ENCODE results near the gene TSACC.
A peak's percentile ranks its signal among the peaks of the same experiment; 100 is the strongest.

The TSACC gene

DNA sequence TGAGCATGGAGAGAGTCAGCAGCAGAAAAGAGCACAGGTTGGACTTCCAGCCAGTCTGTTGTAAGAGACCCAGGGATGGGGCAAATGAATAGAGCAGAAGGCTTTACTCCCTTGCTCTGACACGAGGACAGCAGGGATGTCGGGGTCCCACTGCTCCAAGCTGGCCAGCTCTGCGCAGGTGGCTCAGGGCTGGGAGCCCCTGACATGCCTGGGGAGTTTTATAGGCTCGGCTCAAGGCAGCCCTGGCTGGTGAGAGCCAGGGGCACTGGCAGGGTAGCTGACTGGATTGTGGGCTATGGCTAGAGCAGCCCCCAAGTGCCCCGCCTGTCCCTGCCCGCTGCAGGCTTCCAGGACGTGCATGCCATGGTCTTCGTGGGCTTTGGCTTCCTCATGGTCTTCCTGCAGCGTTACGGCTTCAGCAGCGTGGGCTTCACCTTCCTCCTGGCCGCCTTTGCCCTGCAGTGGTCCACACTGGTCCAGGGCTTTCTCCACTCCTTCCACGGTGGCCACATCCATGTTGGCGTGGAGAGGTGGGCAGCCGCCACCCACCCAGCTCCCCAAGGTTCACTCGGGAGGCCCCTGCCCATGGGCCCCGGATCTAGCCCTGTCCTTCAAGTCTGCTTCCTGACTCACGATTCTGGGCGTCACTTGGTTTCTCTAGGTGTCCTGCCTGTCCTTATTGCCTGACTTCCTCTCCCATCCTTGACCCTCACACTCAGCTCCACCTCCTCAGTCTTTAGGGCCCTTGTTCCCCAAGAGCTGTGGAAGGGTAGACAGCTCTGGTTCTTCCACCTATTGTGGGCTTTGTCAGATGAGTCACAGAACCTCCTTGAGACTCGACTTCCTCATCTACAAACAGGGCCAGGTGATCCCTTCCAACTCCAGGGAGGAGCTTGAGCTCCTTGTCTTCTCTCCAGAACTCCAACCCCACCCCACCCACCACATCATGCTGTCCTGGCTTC is 38.9 kb downstream of the TSACC start:
- DNase-seq, result no peak

- DNase-seq, result no peak
Measured at GRCh38 chr1:156378557-156378956, 40.2 kb downstream of the TSACC start.

- no peak for DNase-seq
Measured at GRCh38 chr1:156379420-156380165, 41.3 kb downstream of the TSACC start.

DNA sequence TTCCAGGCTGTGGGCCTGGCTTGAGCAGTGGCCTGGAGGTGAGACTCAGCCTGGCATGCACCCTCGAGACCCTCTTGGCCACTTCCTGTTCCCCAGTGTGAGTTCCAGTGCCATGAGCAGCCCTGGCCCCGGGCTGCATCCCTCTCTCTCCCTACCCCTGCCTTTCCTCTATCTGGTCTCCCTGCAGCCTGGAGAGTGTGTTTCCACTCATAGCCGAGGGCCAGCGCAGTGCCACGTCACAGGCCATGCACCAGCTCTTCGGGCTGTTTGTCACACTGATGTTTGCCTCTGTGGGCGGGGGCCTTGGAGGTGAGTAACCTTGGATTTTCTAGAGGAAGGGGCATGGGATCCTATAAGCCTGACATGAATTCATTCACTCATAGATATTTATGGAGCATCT is 44.2 kb downstream of the TSACC start:
- DNase-seq, result no peak

DNA sequence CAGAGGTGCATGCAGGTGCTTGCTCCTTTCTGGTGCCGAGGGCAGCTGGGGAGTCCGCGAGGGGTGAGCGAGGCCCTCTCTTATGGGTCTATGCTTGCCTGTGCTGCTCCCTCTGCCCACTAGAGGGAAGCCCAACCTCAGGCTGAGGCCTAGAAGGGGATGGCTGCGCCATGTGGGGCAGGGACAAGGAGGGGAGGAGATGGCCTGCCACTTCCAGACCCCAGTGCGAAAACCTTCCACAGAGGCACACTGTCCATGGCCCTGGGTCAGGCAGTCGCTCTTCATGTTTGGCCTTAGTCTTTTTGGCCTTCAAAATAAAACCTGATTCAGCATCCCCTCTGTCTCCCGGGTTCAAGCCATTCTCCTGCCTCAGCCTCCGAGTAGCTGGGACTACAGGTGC is 44.7 kb downstream of the TSACC start:
- peak; percentile 47 to 70 for DNase-seq

GRCh38 chr1:156384007-156384406 is 45.7 kb downstream of the TSACC start:
- no peak for DNase-seq

- DNase-seq, result no peak
Measured at GRCh38 chr1:156384658-156385057, 46.3 kb downstream of the TSACC start.

DNA sequence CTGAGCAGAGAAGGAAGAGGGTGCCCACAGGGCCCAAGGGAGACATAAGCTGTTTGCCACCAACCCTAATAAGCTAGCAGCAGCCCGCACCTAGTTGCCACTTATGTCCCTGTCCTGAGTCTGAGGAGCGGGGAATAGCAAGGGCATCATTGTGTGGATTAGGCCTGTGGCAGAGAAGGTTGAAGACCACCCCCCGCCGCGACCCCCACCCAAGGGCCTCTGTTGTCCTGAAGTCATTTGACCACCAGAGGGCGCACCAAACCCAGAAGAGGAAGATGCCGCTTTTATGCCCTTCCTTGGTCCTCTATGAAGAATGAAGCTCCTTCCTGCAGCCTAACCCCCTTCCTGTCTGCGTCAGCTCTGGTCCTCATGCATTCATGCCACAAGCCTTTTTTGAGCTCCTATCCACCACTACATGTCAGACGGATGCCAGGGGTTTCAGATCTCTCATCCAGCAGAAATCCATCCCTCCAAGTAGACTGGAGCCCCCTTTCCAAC is 47.3 kb downstream of the TSACC start:
- peak; percentile 65 to 78 for DNase-seq

GRCh38 chr1:156386134-156386901 is 48.0 kb downstream of the TSACC start:
- DNase-seq, result no peak

- no peak for DNase-seq
Measured at GRCh38 chr1:156386949-156387869, 48.9 kb downstream of the TSACC start.

GRCh38 chr1:156387870-156388173 is 49.5 kb downstream of the TSACC start:
- DNase-seq, result no peak

- DNase-seq, result no peak
Measured at GRCh38 chr1:156388174-156389137, 50.1 kb downstream of the TSACC start.

DNA sequence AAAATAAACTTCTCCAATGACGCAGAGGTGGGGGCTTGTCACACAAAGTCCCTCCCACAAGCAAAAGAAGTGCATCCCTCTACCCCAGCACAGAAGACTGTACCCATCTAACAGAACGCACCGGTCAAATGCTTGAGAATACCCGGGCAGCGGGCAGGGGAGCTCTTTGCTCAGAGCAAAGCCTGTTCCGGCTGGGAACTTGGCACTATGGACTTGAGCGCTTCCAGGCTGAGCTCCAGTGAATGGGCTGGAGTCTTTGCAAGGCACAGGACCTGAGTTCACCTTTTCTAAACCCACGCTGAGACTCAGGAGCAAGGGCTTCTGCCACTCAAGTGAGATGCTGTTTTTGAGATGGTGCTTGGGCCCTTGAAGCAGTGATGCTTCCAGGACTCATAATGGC is 51.0 kb downstream of the TSACC start:
- DNase-seq, result no peak

DNA sequence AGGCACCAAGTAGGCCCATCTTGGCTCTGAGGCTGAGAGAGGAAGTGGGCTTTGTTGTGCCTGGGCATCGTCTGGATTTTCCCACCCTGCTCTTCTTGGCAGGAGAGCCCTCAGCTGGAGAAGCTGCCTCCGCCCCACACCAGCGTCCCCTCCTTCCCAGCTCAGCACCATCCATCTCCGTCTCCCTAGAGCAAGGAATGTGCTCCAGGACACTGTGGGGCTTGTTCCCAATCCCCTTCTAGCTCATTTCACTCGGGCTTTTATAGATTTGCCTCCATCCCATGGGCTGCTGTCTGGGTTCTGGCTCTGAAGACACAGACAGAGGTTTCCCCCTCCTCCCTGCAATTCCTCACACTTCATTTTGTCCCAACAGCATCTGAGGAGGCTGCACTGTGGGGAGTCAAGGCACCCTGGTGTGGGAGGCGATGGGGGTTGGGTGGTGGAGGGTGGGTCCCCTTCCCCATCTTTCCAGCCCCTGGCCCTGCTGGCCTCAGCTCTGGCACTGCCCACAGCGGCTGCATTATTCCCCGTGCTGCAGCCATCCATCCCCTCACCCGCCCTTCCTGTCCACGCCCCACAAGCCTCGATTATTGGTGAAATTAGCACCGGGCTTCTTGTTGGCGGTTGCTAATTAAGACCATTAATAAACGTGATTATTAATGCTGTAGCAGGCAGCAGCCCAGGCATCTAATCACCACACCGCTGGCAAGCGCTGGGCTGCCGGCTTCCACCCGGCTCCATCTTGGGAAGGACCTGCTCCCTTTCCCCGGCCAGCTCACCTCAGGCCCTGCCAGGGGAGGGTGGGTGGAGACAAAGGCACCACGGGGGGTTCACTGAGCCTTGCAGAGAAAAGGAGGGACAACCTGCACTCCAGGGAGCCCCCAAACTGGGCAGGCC is 52.4 kb downstream of the TSACC start:
- DNase-seq, result no peak

DNA sequence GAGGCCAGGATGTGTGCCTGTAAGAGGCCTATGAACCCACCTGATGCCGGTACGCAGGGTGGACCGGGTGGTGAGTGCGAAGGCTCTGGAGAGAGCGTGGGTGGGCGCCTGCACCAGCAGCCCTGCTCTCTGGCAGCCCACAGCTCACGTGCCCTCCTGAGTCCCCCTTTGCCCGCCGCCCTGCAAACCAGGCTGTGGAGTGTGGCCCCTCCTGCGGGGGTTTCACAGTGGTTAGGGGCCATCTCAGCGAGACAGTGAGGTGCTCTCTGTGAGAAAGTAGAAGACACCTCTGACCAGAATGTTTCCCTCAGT is 53.0 kb downstream of the TSACC start:
- DNase-seq, result no peak

DNA sequence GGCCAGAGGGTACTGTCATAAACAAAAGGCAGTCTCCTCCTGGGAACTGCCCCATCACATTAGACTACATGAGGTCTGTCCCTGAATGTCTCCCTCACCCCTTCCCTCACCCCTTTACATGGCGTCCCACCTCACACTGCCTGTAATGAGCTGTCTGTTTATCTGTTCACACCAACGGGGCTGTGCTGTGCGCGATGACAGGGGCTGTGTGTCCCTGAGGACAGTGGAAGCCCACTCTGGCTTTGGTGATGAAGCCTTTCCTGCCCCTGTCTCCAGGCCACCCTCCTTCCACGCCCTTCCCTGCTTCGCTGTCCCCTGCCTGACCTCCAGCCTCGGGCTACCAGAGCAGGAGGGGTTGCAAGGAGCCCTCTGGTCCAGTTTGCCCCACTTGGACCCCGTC is 53.4 kb downstream of the TSACC start:
- DNase-seq, result no peak

GRCh38 chr1:156392452-156392853 is 54.1 kb downstream of the TSACC start:
- no peak for DNase-seq

DNA sequence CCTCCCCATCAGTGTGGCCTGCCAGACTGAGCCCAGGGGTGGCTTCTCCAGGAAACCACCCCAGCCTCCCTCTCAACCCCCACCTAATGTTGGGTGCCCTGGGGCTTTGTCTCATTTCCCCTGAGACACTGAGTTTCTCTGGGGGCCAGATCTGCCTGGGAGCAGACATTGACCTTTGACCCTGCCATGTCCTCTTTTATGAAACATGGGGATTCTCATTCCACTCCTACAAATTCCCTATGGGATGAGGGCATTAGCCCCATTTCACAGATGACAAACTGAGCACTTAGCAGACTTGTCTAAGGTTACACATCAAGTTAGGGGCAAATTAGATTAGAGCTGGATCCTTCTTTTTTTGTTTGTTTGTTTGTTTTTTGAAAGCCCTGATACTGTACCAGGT is 54.8 kb downstream of the TSACC start:
- DNase-seq, result no peak

DNA sequence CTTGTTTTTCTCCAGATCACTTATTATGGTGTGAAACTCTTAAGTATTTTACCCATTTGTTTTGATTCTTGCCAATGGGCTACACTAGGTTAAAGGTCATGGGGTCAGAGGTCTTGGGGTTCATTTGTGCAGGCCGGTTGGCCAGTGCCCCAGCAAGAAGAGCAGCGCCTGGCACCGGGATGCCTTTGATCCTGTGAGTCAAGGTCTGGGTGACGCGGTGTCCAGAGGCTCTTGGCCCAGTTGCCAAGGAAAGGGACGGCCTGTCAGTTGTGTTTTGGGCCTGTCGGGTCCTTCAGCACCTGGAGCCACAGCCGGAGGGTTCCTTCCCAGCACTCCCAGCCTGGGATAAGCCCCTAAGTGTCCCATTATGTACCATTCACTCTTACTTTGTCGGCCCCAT is 55.8 kb downstream of the TSACC start:
- DNase-seq, result no peak

GRCh38 chr1:156394835-156395461 is 56.6 kb downstream of the TSACC start:
- DNase-seq, result no peak

Measured in CD4-positive, alpha-beta T cell treated with Interferon alpha-2 for 1 hour (primary cell).